ENCODE data around the gene CHMP5. TPM values are rescaled to one million over a fixed set of nuclear protein-coding genes. Genes with fewer than 3 reads are reported as not detected.

CHMP5 gene
- polyA plus RNA-seq, 3 donors = 33.5 to 72.5 (median 65.0) TPM

- H3K4me3 ChIP-seq (replicated peaks in 1 of 3; ENCODE audit: low read depth in 2 of 3, low read length in 3 of 3) = no peak overlapping the region
- intact Hi-C loops (cut with micrococcal nuclease) = no loop called here
- Mint-ChIP-seq H3K36me3 (no peaks in the 10 kb centered on the region), H3K27me3 (ENCODE audit: low read depth in 3 of 3) (peaks cover 0 to 5% (median 4%) of the 10 kb centered on the region in 3 donors), H3K4me3 (no peak overlapping the region), H3K27ac (no peak overlapping the region), H3K9me3 (peaks cover 0 to 3% (median 0%) of the 10 kb centered on the region in 7 donors), H3K4me1 (peaks cover 8% of the 10 kb centered on the region)
- no peaks in the 10 kb centered on the region for H3K4me1 ChIP-seq (ENCODE audit: control insufficient read depth in 1 of 2, insufficient read depth in 2 of 2, low read length in 2 of 2)
- peak in 1 of 3 donors; percentile 25 for DNase-seq
- H3K9me3 ChIP-seq (replicated peaks in 1 of 2; ENCODE audit: control insufficient read depth in 1 of 2, insufficient read depth in 1 of 2, low read length in 2 of 2) = no peaks in the 10 kb centered on the region
- H3K79me2 ChIP-seq (ENCODE audit: insufficient read depth, low read length) = no peaks in the 10 kb centered on the region
- no peak overlapping the region for H3K9ac ChIP-seq (ENCODE audit: insufficient read depth, low read length, poor library complexity, severe bottlenecking)
- H3K27me3 ChIP-seq (ENCODE audit: control insufficient read depth in 2 of 2, insufficient read depth in 2 of 2, low read length in 2 of 2) = no peaks in the 10 kb centered on the region
- no peak overlapping the region for H3K4me2 ChIP-seq (replicated peaks; ENCODE audit: extremely low read depth, low read length, poor library complexity, severe bottlenecking)
- WGBS (ENCODE audit: insufficient coverage) = 25% methylated on average over 1 of the region's 1 CpG
- H2AFZ ChIP-seq (ENCODE audit: insufficient read depth, low read depth, low read length, poor library complexity, severe bottlenecking) = no peak overlapping the region
- no peaks in the 10 kb centered on the region for H4K20me1 ChIP-seq (ENCODE audit: insufficient read depth, low read length)
- no peaks in the 10 kb centered on the region for H3K36me3 ChIP-seq (replicated peaks in 1 of 2; ENCODE audit: control insufficient read depth in 1 of 2, insufficient read depth in 2 of 2, low read length in 2 of 2)
- TF ChIP-seq CTCF (IDR thresholded peaks at IDR 0.05) = no peak
- H3K27ac ChIP-seq (ENCODE audit: low read depth in 1 of 2, low read length in 2 of 2) = no peak overlapping the region
Measured at GRCh38 chr9:33233626-33234342, 31.1 kb upstream of the CHMP5 start.

- H3K4me3 Mint-ChIP-seq = no peak overlapping the region
Measured at GRCh38 chr9:33234511-33235467, 30.1 kb upstream of the CHMP5 start.

More at GRCh38 chr9:33234511-33235467, 30.1 kb upstream of the CHMP5 start:
- WGBS (ENCODE audit: insufficient coverage) = 84% methylated on average over 4 of the region's 9 CpGs
- H3K9me3 Mint-ChIP-seq = peaks cover 0 to 3% (median 0%) of the 10 kb centered on the region in 7 donors
- Histone ChIP-seq H3K4me3 (replicated peaks in 1 of 3; ENCODE audit: low read depth in 2 of 3, low read length in 3 of 3) (no peak overlapping the region), H2AFZ (ENCODE audit: insufficient read depth, low read depth, low read length, poor library complexity, severe bottlenecking) (no peak overlapping the region), H3K27ac (ENCODE audit: low read depth in 1 of 2, low read length in 2 of 2) (no peak overlapping the region), H3K27me3 (ENCODE audit: control insufficient read depth in 2 of 2, insufficient read depth in 2 of 2, low read length in 2 of 2) (no peaks in the 10 kb centered on the region), H3K9me3 (replicated peaks in 1 of 2; ENCODE audit: control insufficient read depth in 1 of 2, insufficient read depth in 1 of 2, low read length in 2 of 2) (no peaks in the 10 kb centered on the region), H3K36me3 (replicated peaks in 1 of 2; ENCODE audit: control insufficient read depth in 1 of 2, insufficient read depth in 2 of 2, low read length in 2 of 2) (no peaks in the 10 kb centered on the region), H3K4me1 (ENCODE audit: control insufficient read depth in 1 of 2, insufficient read depth in 2 of 2, low read length in 2 of 2) (no peaks in the 10 kb centered on the region), H3K4me2 (replicated peaks; ENCODE audit: extremely low read depth, low read length, poor library complexity, severe bottlenecking) (no peak overlapping the region), H4K20me1 (ENCODE audit: insufficient read depth, low read length) (no peaks in the 10 kb centered on the region), H3K9ac (ENCODE audit: insufficient read depth, low read length, poor library complexity, severe bottlenecking) (no peak overlapping the region), H3K79me2 (ENCODE audit: insufficient read depth, low read length) (no peaks in the 10 kb centered on the region)
- no peak for TF ChIP-seq CTCF (IDR thresholded peaks at IDR 0.05)
- H3K27me3 Mint-ChIP-seq (ENCODE audit: low read depth in 3 of 3) = peaks cover 0 to 6% (median 5%) of the 10 kb centered on the region in 3 donors
- peaks cover 8% of the 10 kb centered on the region for H3K4me1 Mint-ChIP-seq
- intact Hi-C loops (cut with micrococcal nuclease) = no loop called here
- H3K27ac Mint-ChIP-seq = peak overlapping the region in 2 of 7 donors; percentile 31 to 38
- no peak for DNase-seq
- no peaks in the 10 kb centered on the region for H3K36me3 Mint-ChIP-seq

Data from CD14-positive monocyte (primary cell).